Astrocyte (in vitro differentiated cells and primary cell): ENCODE measurements around the gene OSER1. TPM values are rescaled to one million over a fixed set of nuclear protein-coding genes. Genes with fewer than 3 reads are reported as not detected.

Experiments used
- total RNA-seq: library from RNA; stranded (reverse); gene quantifications from 2 replicates; pipeline ENCODE4 v1.2.1, GENCODE V29; 2021

The OSER1 gene
- total RNA-seq, 1 donor from 2014 or later = 30.9 TPM

Other genes with a start within 250 kb of the OSER1 start
- 18.1 and 18.5 TPM in 2 replicates for gene JPH2, start 23.6 kb downstream of the OSER1 start, total RNA-seq
- 0.64 and 0.77 TPM in 2 replicates for gene GDAP1L1, start 36.5 kb upstream of the OSER1 start, total RNA-seq
- 6.3 and 7.4 TPM in 2 replicates for gene FITM2, start 100.4 kb upstream of the OSER1 start, total RNA-seq
- gene R3HDML, start 126.3 kb upstream of the OSER1 start, total RNA-seq = 0.25 and 1.3 TPM in 2 replicates
- not detected in 2 replicates for gene HNF4A, start 144.9 kb upstream of the OSER1 start, total RNA-seq